Stimulated activated CD8-positive, alpha-beta memory T cell treated with anti-CD3 and anti-CD28 coated beads, Interleukin-2, amount 100 ng/mL, for 48 hours (primary cell): ENCODE measurements around the gene ABHD13.

ENCODE experiments used
- DNase-seq, 2 donors: peaks; one replicate each; pipeline ENCODE4 v3.0.0-alpha.2; 2020; ENCODE audit warnings: low read depth in 2 of 2

ABHD13 gene

GRCh38 chr13:108283110-108283509, 64.9 kb downstream of the ABHD13 start:
- no peak for DNase-seq
